ENCODE data around the gene SOD3. TPM values are rescaled to one million over a fixed set of nuclear protein-coding genes. Genes with fewer than 3 reads are reported as not detected.

Gene SOD3
- total and polyA plus RNA-seq, 10 of the 15 experiments (the other 5 are each of a cell fraction or from before 2014, with no cell fraction given): not detected

DNA sequence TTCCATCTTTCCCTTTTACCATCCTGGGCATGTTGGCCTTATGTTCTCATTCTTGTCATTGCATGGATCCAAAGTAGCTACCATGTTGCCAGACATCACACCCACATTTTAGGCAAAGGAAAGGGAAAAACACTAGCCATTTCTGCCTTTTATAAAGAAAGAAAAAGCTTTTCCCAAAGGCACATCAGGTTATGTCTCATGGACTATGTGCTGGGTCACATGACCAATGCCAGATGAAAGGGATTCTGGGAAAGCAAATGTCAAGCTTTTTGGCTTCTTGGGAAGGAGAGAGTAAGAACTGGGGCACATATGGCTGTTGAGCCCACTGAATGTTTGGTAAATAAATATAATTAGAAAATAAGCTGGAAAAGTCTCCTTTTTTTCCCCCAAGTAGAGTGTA lies 4.3 kb upstream of the SOD3 start (continued):
- TF ChIP-seq, protein P1, sequence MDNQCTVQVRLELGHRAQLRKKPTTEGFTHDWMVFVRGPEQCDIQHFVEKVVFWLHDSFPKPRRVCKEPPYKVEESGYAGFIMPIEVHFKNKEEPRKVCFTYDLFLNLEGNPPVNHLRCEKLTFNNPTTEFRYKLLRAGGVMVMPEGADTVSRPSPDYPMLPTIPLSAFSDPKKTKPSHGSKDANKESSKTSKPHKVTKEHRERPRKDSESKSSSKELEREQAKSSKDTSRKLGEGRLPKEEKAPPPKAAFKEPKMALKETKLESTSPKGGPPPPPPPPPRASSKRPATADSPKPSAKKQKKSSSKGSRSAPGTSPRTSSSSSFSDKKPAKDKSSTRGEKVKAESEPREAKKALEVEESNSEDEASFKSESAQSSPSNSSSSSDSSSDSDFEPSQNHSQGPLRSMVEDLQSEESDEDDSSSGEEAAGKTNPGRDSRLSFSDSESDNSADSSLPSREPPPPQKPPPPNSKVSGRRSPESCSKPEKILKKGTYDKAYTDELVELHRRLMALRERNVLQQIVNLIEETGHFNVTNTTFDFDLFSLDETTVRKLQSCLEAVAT (IDR thresholded peaks at IDR 0.05): no peak
- no peak for TF ChIP-seq ZNF622 (IDR thresholded peaks at IDR 0.05)
- no peak for TF ChIP-seq TCF12 (IDR thresholded peaks at IDR 0.05; ENCODE audit: low read depth, low read length)
- TF ChIP-seq SRF (IDR thresholded peaks at IDR 0.05; ENCODE audit: low read depth in 2 of 2, low read length in 2 of 2): no peak
- TF ChIP-seq TARDBP (IDR thresholded peaks at IDR 0.05; ENCODE audit: borderline replicate concordance): no peak
- TF ChIP-seq FOXK2 (IDR thresholded peaks at IDR 0.05): no peak
- no peak for TF ChIP-seq TAF1 (IDR thresholded peaks at IDR 0.05; ENCODE audit: borderline replicate concordance, low read depth, low read length)
- TF ChIP-seq, protein P2, sequence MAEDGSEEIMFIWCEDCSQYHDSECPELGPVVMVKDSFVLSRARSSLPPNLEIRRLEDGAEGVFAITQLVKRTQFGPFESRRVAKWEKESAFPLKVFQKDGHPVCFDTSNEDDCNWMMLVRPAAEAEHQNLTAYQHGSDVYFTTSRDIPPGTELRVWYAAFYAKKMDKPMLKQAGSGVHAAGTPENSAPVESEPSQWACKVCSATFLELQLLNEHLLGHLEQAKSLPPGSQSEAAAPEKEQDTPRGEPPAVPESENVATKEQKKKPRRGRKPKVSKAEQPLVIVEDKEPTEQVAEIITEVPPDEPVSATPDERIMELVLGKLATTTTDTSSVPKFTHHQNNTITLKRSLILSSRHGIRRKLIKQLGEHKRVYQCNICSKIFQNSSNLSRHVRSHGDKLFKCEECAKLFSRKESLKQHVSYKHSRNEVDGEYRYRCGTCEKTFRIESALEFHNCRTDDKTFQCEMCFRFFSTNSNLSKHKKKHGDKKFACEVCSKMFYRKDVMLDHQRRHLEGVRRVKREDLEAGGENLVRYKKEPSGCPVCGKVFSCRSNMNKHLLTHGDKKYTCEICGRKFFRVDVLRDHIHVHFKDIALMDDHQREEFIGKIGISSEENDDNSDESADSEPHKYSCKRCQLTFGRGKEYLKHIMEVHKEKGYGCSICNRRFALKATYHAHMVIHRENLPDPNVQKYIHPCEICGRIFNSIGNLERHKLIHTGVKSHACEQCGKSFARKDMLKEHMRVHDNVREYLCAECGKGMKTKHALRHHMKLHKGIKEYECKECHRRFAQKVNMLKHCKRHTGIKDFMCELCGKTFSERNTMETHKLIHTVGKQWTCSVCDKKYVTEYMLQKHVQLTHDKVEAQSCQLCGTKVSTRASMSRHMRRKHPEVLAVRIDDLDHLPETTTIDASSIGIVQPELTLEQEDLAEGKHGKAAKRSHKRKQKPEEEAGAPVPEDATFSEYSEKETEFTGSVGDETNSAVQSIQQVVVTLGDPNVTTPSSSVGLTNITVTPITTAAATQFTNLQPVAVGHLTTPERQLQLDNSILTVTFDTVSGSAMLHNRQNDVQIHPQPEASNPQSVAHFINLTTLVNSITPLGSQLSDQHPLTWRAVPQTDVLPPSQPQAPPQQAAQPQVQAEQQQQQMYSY (CRISPR knock-in tag; IDR thresholded peaks at IDR 0.05): no peak
- TF ChIP-seq, protein P3, sequence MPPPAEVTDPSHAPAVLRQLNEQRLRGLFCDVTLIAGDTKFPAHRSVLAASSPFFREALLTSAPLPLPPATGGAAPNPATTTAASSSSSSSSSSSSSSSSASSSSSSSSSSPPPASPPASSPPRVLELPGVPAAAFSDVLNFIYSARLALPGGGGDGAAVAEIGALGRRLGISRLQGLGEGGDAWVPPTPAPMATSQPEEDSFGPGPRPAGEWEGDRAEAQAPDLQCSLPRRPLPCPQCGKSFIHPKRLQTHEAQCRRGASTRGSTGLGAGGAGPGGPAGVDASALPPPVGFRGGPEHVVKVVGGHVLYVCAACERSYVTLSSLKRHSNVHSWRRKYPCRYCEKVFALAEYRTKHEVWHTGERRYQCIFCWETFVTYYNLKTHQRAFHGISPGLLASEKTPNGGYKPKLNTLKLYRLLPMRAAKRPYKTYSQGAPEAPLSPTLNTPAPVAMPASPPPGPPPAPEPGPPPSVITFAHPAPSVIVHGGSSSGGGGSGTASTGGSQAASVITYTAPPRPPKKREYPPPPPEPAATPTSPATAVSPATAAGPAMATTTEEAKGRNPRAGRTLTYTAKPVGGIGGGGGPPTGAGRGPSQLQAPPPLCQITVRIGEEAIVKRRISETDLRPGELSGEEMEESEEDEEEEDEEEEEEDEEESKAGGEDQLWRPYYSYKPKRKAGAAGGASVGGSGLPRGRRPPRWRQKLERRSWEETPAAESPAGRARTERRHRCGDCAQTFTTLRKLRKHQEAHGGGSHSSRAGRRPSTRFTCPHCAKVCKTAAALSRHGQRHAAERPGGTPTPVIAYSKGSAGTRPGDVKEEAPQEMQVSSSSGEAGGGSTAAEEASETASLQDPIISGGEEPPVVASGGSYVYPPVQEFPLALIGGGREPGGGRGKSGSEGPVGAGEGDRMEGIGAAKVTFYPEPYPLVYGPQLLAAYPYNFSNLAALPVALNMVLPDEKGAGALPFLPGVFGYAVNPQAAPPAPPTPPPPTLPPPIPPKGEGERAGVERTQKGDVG (CRISPR knock-in tag; IDR thresholded peaks at IDR 0.05): no peak

Measured in GM12878 (cell line).